Erythroblast (primary cell): ENCODE data around the gene CTSC.

ENCODE experiments used
- GATA1 ChIP-seq: IDR thresholded peaks from 2 replicates; pipeline ENCODE4 v1.6.1; 2011; ENCODE audit warnings: low read depth, mild to moderate bottlenecking, control low read depth, low read length, moderate library complexity
- POLR2A ChIP-seq: IDR thresholded peaks from 2 replicates; pipeline ENCODE4 v1.6.1; 2011; ENCODE audit warnings: mild to moderate bottlenecking, low read length

DNA sequence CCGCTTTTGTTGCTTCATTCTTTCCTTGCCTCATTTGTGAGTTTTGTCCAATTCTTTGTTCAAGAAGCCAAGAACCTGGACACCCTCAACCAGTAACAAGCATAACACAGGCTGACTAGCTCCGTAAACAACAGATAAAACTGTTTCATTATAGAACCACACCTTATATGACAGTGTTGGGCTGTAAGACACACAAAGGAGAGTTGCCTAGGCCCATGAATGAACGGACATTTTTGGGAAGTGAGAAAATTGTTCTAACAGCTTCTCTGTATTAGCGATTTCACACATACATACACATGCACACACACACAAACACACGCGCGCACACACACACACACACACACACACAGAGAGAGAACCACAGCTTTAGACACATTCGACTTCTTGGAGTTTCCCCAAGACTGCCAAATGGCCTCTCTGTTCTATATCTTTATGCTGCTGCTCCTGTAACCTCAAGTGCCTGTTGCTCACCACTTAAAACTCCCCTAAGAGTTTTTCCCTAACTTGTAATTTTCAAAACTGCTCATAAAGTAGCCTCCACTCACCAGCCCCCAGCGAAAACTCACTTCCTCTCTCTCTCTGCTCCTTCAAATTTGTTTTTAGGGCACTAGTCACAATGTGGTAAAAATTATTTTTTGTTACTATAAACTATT is 35.9 kb downstream of the CTSC start:
- TF ChIP-seq POLR2A (no peak), GATA1 (no peak)
